Colonic mucosa (tissue), 4 donors: Measurements from ENCODE around the gene EEF2K. TPM values are rescaled to one million over a fixed set of nuclear protein-coding genes. Genes with fewer than 3 reads are reported as not detected.
A peak's percentile ranks its signal among the peaks of the same experiment; 100 is the strongest.

ENCODE experiments used
- DNase-seq: peaks from one replicate; pipeline ENCODE4 v3.0.0-alpha.2; 2020
- H3K27ac ChIP-seq: fragments of 200-600 bp; one replicate; pipeline ENCODE4 v1.8.0; 2021
- H3K27me3 ChIP-seq: fragments of 200-600 bp; one replicate; pipeline ENCODE4 v1.8.0; 2021
- H3K36me3 ChIP-seq: fragments of 200-600 bp; one replicate; pipeline ENCODE4 v1.8.0; 2021
- H3K4me1 ChIP-seq: fragments of 200-600 bp; one replicate; pipeline ENCODE4 v1.8.0; 2021; ENCODE audit warnings: mild to moderate bottlenecking
- H3K4me3 ChIP-seq: fragments of 200-600 bp; one replicate; pipeline ENCODE4 v1.8.0; 2021
- H3K9ac ChIP-seq, 2 donors: one replicate each; pipeline ENCODE4 v1.7.0; 2013; ENCODE audit warnings: control low read depth in 2 of 2, low read depth in 2 of 2, low read length in 2 of 2
- H3K9me3 ChIP-seq: fragments of 200-600 bp; one replicate; pipeline ENCODE4 v1.8.0; 2021
- CTCF ChIP-seq: fragments of 200-600 bp; IDR thresholded peaks from one replicate; pipeline ENCODE4 v1.8.0; 2022; ENCODE audit warnings: antibody characterized with exemption, mild to moderate bottlenecking
- intact Hi-C: fragments of 100-400 bp; cut with DNase I; formaldehyde crosslinking; loops from one replicate; pipeline ENCODE4 v1.14.1; 2022
- total RNA-seq, 2 donors: library from RNA; stranded (reverse); fragmentation: NEBNext Ultra II Directional in 1 of 2; extraction: Animal tissue kit (Norgen Biotek cat#: 25700) in 1 of 2; gene quantifications; one replicate each; pipeline ENCODE4 v1.2.1, GENCODE V29; 2021
- donor health status: healthy.
- donor health status: DM: no; HTN: no; CAD: no.
- donor health status: DM: no; HTN: no; CAD: no.

EEF2K gene
- total RNA-seq, 2 donors from 2014 or later = 25.8 to 53.4 TPM

GRCh38 chr16:22190081-22190775 lies 15.8 kb upstream of the EEF2K start:
- H3K36me3 ChIP-seq = no peaks in the 10 kb centered on the region
- peak overlapping the region; percentile 73 for H3K4me3 ChIP-seq
- H3K4me1 ChIP-seq = peaks cover 12% of the 10 kb centered on the region
- peak overlapping the region; percentile 97 for H3K27ac ChIP-seq
- DNase-seq = peak; percentile 88
- intact Hi-C loops = no loop called here
- peak overlapping the region; percentile 88 for H3K9ac ChIP-seq
- no peak for TF ChIP-seq CTCF
- H3K9me3 ChIP-seq = no peaks in the 10 kb centered on the region
- H3K27me3 ChIP-seq = no peaks in the 10 kb centered on the region

- peak; percentile 100 for DNase-seq
- Histone ChIP-seq H3K4me1 (peaks cover 12% of the 10 kb centered on the region), H3K36me3 (no peaks in the 10 kb centered on the region), H3K9me3 (no peaks in the 10 kb centered on the region), H3K4me3 (peak overlapping the region; percentile 32), H3K9ac (peak overlapping the region; percentile 52 to 79), H3K27me3 (no peaks in the 10 kb centered on the region), H3K27ac (peak overlapping the region; percentile 82)
- no peak for TF ChIP-seq CTCF
- intact Hi-C loops = no loop called here
These were observed 15.1 kb upstream of the EEF2K start for GRCh38 chr16:22190776-22191531.

GRCh38 chr16:22191532-22192260 lies 14.4 kb upstream of the EEF2K start:
- Histone ChIP-seq H3K36me3 (no peaks in the 10 kb centered on the region), H3K27me3 (no peaks in the 10 kb centered on the region), H3K4me3 (peak overlapping the region; percentile 32), H3K4me1 (peaks cover 12% of the 10 kb centered on the region), H3K9me3 (no peaks in the 10 kb centered on the region), H3K9ac (peak overlapping the region; percentile 52 to 79), H3K27ac (peak overlapping the region; percentile 82)
- intact Hi-C loops = no loop called here
- no peak for DNase-seq
- TF ChIP-seq CTCF = no peak

- peak overlapping the region in 1 of 2 donors; percentile 79 for H3K9ac ChIP-seq
- H3K36me3 ChIP-seq = no peaks in the 10 kb centered on the region
- H3K4me1 ChIP-seq = peaks cover 12% of the 10 kb centered on the region
- H3K27ac ChIP-seq = peak overlapping the region; percentile 82
- no peak for TF ChIP-seq CTCF
- DNase-seq = peak; percentile 84
- intact Hi-C loops = no loop called here
- H3K27me3 ChIP-seq = no peaks in the 10 kb centered on the region
- H3K9me3 ChIP-seq = no peaks in the 10 kb centered on the region
- H3K4me3 ChIP-seq = peak overlapping the region; percentile 32
These were observed 13.6 kb upstream of the EEF2K start for GRCh38 chr16:22192261-22193062.

GRCh38 chr16:22193063-22193411 lies 13.0 kb upstream of the EEF2K start:
- peaks cover 12% of the 10 kb centered on the region for H3K4me1 ChIP-seq
- intact Hi-C loops = no loop called here
- no peak overlapping the region for H3K9ac ChIP-seq
- no peaks in the 10 kb centered on the region for H3K9me3 ChIP-seq
- H3K27me3 ChIP-seq = no peaks in the 10 kb centered on the region
- no peak overlapping the region for H3K4me3 ChIP-seq
- H3K36me3 ChIP-seq = no peaks in the 10 kb centered on the region
- no peak for DNase-seq
- H3K27ac ChIP-seq = peak overlapping the region; percentile 82
- no peak for TF ChIP-seq CTCF
